ENCODE measurements around the gene BMF.
"Not testable (repeated sequence)": the region's sequence is repeated elsewhere in the genome, so short reads cannot be mapped to it uniquely, and the experiment has no call there.

The BMF gene

DNA sequence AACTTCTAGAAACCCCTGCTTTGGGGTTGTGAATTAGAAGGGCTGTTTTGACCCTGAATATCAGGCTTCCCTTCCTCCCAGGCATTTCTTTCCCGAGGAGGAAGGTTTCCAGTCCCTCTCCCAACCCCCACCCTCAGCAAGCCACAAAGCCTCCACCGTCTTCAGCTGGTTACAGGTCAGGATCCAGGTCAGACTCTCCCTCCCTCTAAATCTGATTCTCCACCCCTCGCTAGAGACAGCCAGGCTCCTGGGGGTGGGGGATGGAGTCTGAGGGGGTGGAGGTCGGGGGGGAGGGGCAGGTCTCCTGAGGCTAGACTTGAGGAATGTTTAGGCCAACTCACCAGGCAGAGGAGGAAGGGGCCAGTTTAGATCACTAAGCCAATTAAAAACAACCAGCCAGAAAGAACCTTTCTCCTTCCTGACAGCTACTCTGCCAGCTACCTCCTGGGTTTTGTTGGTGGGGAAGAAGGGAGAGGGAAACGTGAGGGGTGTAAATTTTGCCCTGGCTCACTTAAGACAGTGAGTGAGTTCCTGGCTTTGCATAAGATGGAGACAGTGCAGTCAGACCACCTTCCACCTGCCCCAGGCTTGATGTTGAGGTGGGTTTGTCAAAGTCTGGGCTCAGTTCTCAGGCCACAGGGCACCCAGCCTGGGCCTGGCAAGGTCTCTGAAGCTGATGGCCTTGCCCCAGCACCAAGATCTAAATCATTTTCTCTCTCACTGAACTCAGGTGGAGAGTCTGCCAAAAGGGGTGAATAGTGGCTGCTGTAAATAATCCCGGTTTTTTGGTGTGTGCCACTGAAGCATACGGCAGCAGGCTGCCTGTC, 19.5 kb downstream of the BMF start:
- DNase-seq (ENCODE audit: low read depth in 2 of 3, low spot score in 1 of 3) = no peak

DNA sequence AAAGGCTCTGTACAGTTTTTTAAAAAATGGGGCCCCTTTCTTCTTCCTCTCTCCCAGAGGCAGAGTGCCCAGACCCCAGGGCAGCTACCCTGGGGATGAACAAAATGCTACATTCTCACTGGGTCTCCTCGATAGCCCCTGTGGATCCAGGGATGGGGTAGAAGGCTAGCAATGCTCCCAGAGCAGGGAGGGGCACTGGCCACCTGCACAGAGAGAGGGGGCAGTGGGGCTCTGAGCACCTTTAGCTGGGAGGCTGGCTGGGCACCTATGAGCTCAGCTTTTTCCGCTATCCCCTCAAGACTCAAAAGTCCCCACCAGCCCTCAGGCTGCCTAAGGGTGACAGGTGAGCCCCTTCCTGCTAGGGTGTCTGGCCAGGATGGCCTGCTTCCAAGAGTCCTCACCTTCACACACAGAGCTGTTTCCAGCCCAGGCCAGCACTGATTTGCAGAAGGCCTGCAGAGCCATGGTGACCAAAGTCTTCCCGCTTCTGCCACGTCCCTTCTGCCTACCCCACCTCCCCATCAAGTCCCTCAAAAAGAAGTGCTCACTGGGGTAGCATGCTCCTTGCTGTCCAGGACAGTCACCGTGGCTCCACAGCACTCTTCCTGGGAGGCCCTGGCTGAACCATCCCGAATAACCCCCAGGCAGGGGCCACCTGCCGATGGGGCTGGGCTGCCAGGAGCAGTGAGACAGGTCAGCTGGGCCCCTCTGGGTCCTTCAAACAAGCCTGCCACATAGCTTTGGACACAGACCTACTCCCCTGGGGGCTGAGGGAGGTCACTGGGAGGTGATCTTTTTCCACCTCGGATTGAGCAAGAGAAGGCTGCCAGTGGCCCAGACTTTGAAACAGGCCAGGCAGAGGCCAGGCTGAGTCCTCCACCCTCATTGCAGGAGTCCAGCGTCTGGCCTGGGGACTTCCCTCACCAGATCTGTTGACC, 20.4 kb downstream of the BMF start:
- no peak for DNase-seq (ENCODE audit: low read depth in 2 of 3, low spot score in 1 of 3)

DNA sequence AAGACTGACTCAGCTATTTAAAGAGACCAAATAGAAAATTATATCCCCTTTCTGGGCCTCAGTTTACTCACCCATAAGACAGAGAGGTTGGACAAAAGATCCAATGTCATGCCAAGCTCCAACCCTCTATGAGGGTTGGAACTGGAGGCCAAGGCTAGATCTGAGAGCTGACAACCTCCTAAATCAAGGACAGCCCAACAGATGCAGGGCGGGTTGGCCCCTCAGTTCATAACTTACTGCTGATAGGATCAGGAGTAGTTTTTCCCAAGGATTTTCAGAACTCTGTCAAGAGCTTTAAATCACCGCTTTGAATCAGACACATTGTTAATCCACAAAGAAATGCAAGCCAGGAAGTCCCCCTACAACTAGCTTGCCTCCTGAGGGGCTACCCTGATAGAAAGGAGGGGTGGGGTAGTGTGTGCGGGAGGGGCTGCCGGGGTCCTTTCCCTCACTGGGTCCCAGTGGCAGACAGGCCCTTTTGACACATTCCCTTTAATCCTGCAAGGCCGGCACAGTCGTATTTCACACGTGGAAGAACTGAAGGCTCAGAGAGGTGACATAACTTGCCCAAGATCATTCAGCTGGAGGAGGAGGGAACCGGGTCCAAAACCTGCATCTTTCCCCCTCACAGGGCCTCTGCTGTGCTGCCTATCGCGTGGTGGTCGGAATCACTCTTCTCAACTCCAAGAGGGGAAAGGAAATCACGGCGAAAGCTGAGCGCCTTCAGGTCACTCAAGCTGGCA, 21.4 kb downstream of the BMF start:
- DNase-seq (ENCODE audit: low read depth in 2 of 3, low spot score in 1 of 3) = no peak

DNA sequence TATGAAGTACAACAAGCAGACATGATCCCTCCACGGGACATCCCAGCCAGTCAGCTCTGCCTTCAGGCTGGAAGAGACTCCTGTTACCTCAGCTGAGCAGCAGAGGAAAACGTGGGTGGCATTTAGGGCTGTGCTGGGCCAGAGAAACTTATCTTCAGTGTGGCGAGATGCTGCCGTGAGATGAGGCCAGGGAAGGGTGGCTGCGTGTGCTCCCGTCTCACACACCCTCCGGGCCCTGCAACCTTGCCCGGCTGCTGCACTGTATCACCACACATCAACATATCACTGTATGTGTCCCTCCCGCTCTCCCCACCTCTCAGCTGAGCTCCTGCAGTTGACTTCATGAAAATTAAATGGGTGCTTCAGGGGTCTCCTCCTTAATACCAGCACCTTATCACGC, 23.4 kb downstream of the BMF start:
- no peak for DNase-seq (ENCODE audit: low read depth in 2 of 3, low spot score in 1 of 3)

DNA sequence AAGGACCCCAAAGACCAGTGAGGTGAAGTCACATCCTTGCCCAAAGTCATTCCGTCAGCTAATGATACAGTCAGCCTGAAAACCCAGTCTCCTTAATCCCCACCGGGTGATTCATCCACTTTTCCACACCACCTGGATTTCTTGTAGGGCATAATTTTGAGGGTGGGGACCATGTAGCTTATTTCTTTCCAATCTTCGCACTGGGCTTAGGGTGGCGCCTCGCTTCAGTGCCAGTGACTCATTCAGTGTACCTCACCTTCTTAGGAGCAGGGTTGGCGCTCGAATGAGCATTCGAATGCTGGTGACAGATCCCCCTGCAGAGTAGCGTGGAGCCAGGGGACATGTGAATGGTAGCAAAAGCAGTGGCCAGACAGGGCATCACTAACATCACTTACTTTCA, 24.0 kb downstream of the BMF start:
- no peak for DNase-seq (ENCODE audit: low read depth in 2 of 3, low spot score in 1 of 3)

DNA sequence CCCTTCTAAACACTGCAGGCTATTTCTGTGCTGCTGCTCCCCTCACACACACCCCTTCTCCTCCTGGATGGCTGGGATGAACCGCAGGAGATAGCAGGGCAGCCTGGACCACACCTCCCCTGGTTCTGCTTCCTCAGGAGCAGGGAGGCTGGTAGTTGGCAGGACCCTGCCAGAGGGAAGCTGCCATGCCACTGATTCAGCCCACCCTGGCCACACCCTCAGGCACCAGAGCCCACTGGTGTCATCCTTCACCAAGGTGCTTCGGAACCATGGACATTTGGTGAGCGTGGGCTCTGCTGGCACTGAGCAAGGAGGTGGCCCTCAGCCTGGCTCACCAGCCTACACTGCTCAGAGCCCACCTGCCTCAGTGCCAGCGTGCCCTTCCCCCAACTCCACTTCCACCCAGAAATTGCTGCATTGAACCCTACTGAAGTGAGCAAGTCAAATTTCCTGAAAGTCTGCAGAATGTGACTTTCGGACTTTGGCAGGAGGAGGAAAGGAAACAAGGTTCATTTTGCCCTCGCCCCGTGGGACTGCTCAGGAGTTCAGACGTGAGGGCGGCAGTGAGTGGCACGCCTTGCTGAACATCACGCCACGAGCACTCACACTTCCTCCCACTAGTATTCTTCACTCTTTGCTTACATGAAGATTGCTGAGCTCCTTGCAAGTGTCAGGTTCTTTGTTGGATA, 26.3 kb downstream of the BMF start:
- no peak for DNase-seq (ENCODE audit: low read depth in 2 of 3, low spot score in 1 of 3)

DNA sequence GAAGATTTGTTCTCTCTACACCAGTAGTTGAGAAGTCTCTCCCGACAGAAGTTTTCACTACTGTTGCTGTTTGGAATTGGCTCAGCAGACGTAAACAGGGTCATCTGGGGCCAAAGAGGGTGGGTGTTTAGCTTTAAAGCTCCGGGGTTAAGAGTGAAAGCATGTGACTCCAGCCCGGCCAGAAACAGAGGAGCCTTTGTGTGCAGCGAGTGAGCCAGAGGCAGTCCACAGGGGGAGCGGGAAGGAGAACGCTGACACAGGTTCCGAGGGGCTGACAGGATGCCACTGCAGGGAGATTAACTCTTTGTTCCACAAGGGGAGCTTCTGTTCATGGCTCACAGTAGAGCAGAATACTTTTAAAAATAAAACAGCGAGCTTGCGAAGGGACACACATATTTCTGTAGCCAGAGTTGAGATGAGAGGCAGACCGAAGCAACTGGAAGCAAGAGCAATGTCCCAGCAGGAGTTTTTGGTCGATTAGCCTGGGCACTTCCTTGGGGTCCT, 26.9 kb downstream of the BMF start:
- DNase-seq (ENCODE audit: low read depth in 2 of 3, low spot score in 1 of 3) = no peak

DNA sequence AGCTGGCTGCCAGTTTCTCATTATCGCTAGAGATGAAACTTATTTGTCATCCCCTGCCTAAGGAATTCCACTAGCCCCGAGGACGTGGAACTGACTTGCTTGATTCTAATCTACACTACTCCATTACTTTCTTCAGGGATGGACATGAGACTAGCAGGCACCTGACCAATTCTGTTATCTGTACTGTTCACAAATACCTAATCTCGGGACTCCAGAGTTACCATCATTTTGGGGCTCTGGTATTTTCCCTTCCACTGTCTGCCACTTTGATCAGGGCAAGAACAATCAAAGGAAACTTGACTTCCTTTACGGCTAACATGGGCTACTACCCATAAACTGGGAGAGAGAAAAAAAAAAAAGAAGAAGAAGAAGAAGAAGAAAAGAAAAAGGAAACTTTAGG, 27.8 kb downstream of the BMF start:
- no peak for DNase-seq (ENCODE audit: low read depth in 2 of 3, low spot score in 1 of 3)

DNA sequence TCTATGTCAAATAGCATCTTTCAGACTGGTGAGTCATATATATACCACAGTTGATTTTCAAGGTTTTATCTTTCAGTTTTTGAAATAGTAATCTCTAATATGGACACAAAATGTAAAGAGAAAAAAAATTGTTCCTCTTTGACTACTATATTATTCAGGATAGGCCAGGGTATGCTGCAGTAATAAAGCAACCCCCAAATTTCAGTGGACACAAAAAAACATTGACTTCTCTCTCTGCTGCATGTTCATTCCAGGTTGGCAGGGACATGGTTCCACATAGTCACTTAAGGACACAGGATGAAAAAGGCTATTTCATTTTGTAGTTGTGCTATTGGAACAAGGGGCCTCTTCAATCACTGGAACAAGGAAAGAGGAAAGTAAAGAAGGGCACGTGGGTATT, 28.6 kb downstream of the BMF start:
- no peak for DNase-seq (ENCODE audit: low read depth in 2 of 3, low spot score in 1 of 3)

DNA sequence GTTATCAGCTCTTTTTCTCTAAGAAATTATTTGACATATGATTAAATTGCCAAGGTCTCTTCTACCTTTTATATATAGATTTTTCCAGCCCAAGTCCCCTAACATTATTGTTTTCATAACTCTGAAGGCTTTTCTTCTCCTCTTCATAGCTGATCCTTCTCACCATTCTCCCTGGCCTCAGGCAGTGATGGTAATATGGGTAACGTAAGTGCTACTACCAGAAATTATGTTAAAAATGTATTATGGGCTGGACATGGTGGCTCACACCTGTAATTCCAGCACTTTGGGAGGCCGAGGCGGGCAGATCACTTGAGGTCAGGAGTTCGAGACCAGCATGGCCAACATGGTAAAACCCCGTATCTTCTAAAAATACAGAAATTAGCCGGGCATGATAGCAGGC, 29.2 kb downstream of the BMF start:
- DNase-seq (ENCODE audit: low read depth in 2 of 3, low spot score in 1 of 3) = no peak

DNA sequence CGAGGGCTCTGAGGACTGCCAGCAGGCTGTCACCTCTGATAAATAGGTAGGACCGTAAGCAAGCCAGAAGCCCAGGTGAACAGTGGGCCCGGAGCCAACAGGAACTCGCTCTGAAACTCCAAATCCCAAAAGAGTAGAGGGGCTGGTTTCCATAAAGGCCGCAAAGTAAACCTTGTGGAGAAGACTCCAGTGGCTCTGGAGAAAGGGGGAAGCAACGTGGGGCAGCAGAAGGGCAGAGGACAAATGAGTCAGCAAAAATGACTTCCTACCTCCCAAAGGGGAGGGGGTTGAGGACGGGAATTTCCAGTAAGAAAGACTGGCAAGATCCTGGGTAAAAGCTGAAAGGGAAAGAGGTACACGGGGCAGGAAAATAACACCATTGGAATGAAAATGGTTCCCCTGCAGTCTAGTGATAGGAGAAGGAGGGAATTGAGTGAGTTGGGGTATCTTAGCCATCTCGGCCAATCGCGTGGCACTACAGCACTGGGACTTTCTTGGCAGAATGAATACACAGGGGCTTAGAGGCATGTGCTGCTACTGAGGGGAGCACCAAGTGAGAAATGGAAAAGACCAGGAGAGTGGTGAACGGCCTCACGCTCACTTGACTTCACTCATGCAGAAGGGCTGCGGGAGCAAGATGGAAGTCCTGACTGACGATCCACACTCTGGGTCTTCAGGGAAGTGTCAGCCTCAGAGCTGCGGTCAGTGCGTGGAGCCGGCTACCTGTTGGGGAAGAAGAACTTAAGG, 33.2 kb downstream of the BMF start:
- no peak for DNase-seq (ENCODE audit: low read depth in 2 of 3, low spot score in 1 of 3)

DNA sequence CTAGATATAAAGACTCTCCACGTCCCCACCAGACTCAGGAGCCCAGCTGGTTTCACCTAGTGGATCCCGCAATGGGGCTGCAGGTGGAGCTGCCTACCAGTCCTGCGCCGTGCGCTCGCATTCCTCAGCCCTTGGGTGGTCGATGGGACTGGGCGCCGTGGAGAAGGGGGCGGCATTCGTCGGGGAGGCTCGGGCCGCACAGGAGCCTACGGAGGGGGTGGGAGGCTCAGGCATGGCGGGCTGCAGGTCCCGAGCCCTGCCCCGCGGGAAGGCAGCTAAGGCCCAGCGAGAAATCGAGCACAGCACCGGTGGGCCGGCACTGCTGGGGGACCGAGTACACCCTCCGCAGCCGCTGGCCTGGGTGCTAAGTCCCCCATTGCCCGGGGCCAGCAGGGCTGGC, 34.0 kb downstream of the BMF start:
- not testable (repeated sequence) for DNase-seq (ENCODE audit: low read depth in 2 of 3, low spot score in 1 of 3)

DNA sequence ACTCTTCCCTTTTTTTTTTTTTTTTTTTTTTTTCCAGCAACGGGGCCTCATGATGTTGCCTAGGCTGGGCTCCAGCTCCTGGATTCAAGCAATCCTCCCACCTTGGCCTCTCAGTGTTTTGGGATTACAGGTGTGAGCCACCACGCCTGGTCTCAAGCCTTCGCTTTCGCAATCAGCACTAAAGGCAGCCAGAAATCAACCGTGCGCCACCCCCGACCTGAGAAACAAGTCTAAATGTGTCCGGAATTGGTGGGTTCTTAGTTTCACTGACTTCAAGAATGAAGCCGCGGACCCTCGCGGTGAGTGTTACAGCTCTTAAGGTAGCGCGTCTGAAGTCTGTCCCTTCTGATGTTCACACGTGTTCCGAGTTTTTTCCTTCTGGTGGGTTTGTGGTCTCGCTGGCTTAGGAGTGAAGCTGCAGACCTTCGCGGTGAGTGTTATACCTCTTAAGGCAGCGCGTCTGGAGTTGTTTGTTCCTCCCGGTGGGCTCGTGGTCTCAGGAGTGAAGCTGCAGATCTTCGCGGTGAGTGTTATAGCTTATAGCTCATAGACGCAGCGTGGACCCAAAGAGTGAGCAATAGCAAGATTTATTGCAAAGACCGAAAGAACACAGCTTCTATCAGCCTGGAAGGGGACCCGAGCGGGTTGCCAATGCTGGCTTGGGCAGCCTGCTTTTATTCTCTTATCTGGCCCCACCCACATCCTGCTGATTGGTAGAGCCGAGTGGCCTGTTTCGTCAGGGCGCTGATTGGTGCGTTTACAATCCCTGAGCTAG, 34.8 kb downstream of the BMF start:
- not testable (repeated sequence) for DNase-seq (ENCODE audit: low read depth in 2 of 3, low spot score in 1 of 3)

DNA sequence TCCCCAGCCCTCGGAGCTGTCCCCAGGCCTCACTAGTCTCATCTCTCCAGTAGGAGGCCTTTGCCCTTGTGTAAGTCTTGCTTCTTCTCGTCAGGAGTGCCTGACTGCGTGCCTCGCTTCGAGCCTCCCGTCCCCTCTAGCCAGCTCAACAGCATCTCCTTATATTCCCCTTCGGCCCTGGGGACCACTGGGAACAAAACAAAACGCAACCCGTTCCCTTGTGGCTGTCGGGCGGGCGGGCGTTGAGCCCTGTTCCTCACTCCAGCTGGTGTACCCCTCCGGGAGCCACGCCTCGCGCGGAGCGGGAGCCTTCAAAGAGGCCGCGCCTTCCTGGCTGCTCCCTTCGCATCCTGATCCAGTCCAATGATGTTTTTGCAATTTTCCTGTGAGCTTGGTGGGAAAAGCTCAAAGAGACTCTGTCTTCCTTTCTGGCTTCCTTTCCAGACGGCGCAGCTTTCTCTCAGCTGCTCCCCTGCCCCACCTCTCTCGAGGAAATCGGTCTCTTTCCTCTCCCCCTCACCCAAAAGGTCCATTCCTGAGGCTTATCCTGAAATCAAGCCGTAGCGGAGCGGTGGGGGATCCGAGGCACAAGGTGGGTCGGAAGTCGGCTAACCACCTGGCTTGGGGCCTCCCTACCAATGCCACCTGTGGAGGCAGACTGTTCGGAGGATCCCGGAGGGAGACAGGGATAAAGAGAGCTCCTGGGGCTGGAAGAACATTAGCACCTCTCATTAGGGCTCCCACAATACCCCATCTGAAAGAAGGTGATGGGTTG, 36.3 kb downstream of the BMF start:
- DNase-seq (ENCODE audit: low read depth in 2 of 3, low spot score in 1 of 3) = no peak

DNA sequence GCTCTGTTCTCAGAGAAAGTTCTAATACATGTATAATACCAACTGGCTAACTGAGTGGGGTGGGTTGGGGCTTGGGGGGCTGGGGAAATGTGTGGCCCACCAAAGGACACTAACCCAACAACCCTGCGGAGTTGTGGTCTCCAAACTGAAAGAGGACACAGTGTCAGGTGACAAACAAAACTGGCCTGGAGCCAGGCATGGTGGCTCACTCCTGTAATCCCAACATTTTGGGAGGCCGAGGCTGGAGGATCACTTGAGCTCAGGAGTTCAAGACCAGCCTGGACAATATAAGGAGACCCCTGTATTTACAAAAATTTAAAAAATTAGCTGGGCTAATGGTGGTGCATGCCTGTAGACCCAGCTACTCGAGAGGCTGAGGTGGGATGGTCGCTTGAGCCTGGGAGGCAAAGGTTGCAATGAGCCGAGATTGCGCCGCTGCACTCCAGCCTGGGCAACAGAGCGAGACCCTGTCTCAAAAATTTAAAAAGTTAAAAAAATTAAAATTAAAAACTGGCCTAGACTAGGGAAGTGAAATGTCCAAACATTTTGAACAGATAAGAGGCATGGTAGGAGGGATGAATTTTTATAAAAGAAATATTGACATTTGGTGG, 38.0 kb downstream of the BMF start:
- no peak for DNase-seq (ENCODE audit: low read depth in 2 of 3, low spot score in 1 of 3)

DNA sequence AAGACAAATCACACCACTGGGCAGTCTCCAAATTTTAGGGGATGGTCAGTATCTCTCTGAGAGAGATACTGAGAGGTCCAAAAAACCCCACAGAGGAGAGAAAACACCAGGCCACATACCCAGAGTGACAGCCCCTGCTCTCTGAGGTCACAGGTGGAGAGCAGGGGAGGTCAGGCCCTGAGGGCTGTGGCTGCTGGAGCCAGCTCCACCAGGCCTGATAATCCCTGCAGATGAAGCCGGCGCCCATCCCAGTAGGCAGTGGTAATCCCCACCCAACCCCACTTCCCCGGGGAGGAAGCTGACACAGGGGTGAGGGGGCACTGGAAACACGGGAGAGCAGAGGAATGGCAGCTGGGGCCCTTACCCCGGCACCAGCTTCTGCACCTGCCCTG, 38.5 kb downstream of the BMF start:
- DNase-seq (ENCODE audit: low read depth in 2 of 3, low spot score in 1 of 3) = no peak

DNA sequence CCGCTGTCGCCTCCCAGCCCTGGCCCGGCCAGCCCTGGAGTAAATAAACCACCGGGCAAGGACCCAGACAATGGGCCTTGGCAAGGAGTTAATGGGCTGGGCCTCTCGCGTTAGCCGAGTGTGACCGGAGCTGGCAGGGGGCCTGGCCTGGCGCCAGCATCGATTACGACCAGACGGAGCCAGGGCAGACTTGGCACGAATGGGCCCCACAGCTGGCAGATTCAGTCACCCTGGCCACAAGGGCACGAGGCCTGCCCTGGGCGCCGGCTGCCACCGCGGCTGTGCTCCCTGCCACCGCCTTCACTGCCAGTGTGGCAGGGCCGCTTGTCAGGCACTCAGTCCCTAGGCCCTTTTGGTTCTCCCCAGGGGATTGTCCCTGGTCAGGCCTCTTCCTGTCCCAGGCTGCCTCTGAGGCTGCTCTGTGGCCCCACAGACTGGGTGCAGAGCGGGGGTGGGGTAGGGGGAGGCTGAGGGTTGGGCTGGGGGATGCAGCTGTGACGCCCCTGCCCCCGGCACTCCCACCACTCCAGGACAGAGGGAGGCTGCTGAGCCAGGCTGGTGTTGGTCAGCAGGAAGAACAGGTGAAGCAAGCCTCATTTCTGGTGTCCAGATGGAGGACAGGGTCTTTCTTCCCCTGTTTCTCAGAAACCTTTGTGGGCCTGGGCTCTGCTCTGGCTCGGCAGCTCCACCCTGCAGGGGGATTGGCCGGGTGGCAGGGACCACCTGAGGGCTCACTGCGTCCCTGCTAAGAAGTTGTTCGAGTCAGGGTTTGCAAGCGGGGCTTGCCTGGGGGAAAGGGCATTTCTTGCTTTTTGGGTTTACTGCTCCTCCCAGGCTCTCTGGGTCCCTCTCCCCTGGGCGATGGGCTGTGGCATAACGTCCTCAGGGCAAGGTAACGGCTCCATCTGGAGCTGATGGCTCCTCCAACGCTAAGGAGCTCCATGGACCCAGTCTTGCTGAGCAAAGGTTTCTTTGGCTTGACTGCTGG, 39.2 kb downstream of the BMF start:
- no peak for DNase-seq (ENCODE audit: low read depth in 2 of 3, low spot score in 1 of 3)

Data from stimulated activated CD4-positive, alpha-beta T cell treated with anti-CD3 and anti-CD28 coated beads, Interleukin-12 subunit alpha, Interleukin-12 subunit beta, amount 100 ng/mL, for 48 hours (primary cell).